Neutrophil (primary cell): ENCODE results near the gene ERC2.

ENCODE experiments used
- H3K27ac ChIP-seq: fragments of 200-600 bp; sonication (generic); 2 replicates; pipeline ENCODE4 v1.5.1; 2016; ENCODE audit warnings: mild to moderate bottlenecking, moderate library complexity
- H3K27me3 ChIP-seq: fragments of 200-600 bp; sonication (generic); 2 replicates; pipeline ENCODE4 v1.6.0; 2016; ENCODE audit warnings: mild to moderate bottlenecking
- H3K36me3 ChIP-seq: fragments of 200-600 bp; sonication (generic); 2 replicates; pipeline ENCODE4 v1.5.1; 2017
- H3K4me1 ChIP-seq, 2 experiments: fragments of 200-600 bp in 1 of 2; sonication (generic) in 1 of 2; 1 replicate in 1 of 2; 2 replicates in 1 of 2; pipeline versions ENCODE4 v1.5.1 to v1.6.1; 2013 to 2016; ENCODE audit warnings: low read depth in 1 of 2, low read length in 1 of 2, mild to moderate bottlenecking in 1 of 2, moderate library complexity in 1 of 2; ENCODE audit not compliant: control insufficient read depth in 1 of 2, insufficient read depth in 1 of 2
- H3K4me3 ChIP-seq, 2 experiments: fragments of 200-600 bp in 1 of 2; sonication (generic) in 1 of 2; 1 replicate in 1 of 2; 2 replicates in 1 of 2; pipeline ENCODE4 v1.5.1; 2013 to 2016; ENCODE audit warnings: low read depth in 1 of 2, low read length in 1 of 2, mild to moderate bottlenecking in 1 of 2, moderate library complexity in 1 of 2
- H3K9me3 ChIP-seq: fragments of 200-600 bp; sonication (generic); 2 replicates; pipeline ENCODE4 v1.5.1; 2016
- CTCF ChIP-seq: fragments of 200-600 bp; sonication (generic); IDR thresholded peaks from 2 replicates; pipeline ENCODE4 v1.5.1; 2016; ENCODE audit warnings: antibody characterized with exemption

The ERC2 gene

GRCh38 chr3:55752911-55753310, 715.4 kb downstream of the ERC2 start:
- Histone ChIP-seq H3K27me3 (no peaks in the 10 kb centered on the region), H3K9me3 (no peaks in the 10 kb centered on the region), H3K4me3 (no peak overlapping the region), H3K4me1 (no peaks in the 10 kb centered on the region), H3K36me3 (no peaks in the 10 kb centered on the region), H3K27ac (no peak overlapping the region)
- TF ChIP-seq CTCF, result no peak

- no peak for TF ChIP-seq CTCF
- no peaks in the 10 kb centered on the region for H3K36me3 ChIP-seq
- H3K27me3 ChIP-seq, result no peaks in the 10 kb centered on the region
- H3K4me3 ChIP-seq, result no peak overlapping the region
- no peaks in the 10 kb centered on the region for H3K4me1 ChIP-seq
- H3K27ac ChIP-seq, result no peak overlapping the region
- H3K9me3 ChIP-seq, result no peaks in the 10 kb centered on the region
Measured at GRCh38 chr3:55751730-55752129, 716.5 kb downstream of the ERC2 start.

GRCh38 chr3:55750525-55750924, 717.7 kb downstream of the ERC2 start:
- Histone ChIP-seq H3K4me1 (no peaks in the 10 kb centered on the region), H3K27ac (no peak overlapping the region), H3K27me3 (no peaks in the 10 kb centered on the region), H3K4me3 (no peak overlapping the region), H3K9me3 (no peaks in the 10 kb centered on the region), H3K36me3 (no peaks in the 10 kb centered on the region)
- TF ChIP-seq CTCF, result no peak

GRCh38 chr3:55749036-55749435, 719.2 kb downstream of the ERC2 start:
- no peaks in the 10 kb centered on the region for H3K9me3 ChIP-seq
- no peaks in the 10 kb centered on the region for H3K27me3 ChIP-seq
- H3K4me1 ChIP-seq, result no peaks in the 10 kb centered on the region
- no peak for TF ChIP-seq CTCF
- no peaks in the 10 kb centered on the region for H3K36me3 ChIP-seq
- no peak overlapping the region for H3K27ac ChIP-seq
- no peak overlapping the region for H3K4me3 ChIP-seq

- H3K4me1 ChIP-seq, result no peaks in the 10 kb centered on the region
- H3K27ac ChIP-seq, result no peak overlapping the region
- no peak overlapping the region for H3K4me3 ChIP-seq
- no peak for TF ChIP-seq CTCF
- no peaks in the 10 kb centered on the region for H3K36me3 ChIP-seq
- H3K9me3 ChIP-seq, result no peaks in the 10 kb centered on the region
- H3K27me3 ChIP-seq, result no peaks in the 10 kb centered on the region
Measured at GRCh38 chr3:55746808-55747413, 721.4 kb downstream of the ERC2 start.

- Histone ChIP-seq H3K4me3 (no peak overlapping the region), H3K27me3 (no peaks in the 10 kb centered on the region), H3K36me3 (no peaks in the 10 kb centered on the region), H3K9me3 (no peaks in the 10 kb centered on the region), H3K27ac (no peak overlapping the region), H3K4me1 (no peaks in the 10 kb centered on the region)
- TF ChIP-seq CTCF, result no peak
Measured at GRCh38 chr3:55742832-55743136, 725.5 kb downstream of the ERC2 start.
